ENCODE measurements around the gene NEUROG2.

DNA sequence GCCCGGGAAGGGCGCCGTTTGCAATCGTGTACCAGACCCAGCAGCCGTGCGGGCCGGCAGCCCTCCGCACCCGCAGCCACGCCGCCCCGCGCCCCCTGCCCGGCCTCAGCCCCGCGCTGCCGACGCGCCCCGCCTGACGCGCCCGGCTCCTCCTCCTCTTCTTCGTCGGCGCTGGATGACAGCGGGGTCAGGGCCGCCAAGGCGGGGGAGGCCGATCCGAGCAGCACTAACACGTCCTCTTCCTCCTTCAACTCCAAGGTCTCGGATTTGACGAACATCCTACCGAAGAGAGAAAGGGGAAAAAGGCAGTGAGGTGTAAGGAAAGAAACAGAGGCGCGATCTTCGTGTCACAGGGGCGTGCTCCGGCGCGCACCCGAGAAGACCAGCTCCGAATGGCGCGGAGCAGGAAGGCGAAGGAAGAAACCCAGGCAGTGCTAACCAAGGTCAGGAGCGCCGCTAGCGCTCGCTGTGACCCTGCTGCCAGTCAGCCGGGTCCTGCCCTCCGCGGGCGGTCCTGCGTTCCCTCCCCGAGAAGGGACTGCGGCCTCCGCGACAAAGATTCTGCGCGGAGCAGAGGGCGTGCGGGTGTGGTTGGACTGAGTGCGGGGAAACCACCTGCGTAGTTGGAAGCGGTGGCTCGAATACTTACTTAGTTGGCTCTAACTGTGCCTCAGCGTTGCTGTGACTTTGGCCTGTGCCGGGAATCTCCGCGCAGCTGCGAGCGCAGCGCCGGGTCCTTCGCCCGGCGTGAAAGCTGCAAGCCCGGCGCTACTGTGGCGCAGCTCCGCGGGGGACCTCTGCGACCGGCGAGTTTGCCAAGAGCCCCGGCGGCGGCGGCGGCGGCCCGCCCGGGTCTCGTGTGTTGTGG lies 548 bp downstream of the NEUROG2 start:
- TF ChIP-seq, protein P1, sequence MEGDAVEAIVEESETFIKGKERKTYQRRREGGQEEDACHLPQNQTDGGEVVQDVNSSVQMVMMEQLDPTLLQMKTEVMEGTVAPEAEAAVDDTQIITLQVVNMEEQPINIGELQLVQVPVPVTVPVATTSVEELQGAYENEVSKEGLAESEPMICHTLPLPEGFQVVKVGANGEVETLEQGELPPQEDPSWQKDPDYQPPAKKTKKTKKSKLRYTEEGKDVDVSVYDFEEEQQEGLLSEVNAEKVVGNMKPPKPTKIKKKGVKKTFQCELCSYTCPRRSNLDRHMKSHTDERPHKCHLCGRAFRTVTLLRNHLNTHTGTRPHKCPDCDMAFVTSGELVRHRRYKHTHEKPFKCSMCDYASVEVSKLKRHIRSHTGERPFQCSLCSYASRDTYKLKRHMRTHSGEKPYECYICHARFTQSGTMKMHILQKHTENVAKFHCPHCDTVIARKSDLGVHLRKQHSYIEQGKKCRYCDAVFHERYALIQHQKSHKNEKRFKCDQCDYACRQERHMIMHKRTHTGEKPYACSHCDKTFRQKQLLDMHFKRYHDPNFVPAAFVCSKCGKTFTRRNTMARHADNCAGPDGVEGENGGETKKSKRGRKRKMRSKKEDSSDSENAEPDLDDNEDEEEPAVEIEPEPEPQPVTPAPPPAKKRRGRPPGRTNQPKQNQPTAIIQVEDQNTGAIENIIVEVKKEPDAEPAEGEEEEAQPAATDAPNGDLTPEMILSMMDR (conservative IDR thresholded peaks at IDR 0.05; ENCODE audit: low read length), result no peak
- TF ChIP-seq EZH2phosphoT487 (IDR thresholded peaks at IDR 0.05; ENCODE audit: borderline replicate concordance), result no peak

All from Loucy (cell line).